HepG2 (cell line): ENCODE results near the gene EIF2B1. TPM values are rescaled to one million over a fixed set of nuclear protein-coding genes. Genes with fewer than 3 reads are reported as not detected.

Experiments
- ATAC-seq: fragments of 200-7000 bp; cut with Tn5 transposase; 3 replicates; pipeline ENCODE4 v1.9.1; 2020; ENCODE audit warnings: mild to moderate bottlenecking, moderate library complexity
- BruUV-seq: library from RNA; stranded (reverse); fragments of 400-500 nt; replicated peaks from 2 replicates; lab custom pipeline; 2021; lab: Mats Ljungman, UMichigan
- CTCF ChIA-PET: fragments of 300-600 bp; formaldehyde crosslinking; extraction: SDS; loops from one replicate; lab custom pipeline; 2021; ENCODE audit warnings: low total read pairs, inconsistent platforms, low intra/inter-chr PET ratio; lab: Yijun Ruan, JAX
- POLR2A ChIA-PET: fragments of 350-600 bp; sonication (Branson Sonifier 250); formaldehyde crosslinking; loops from one replicate; lab custom pipeline; 2020; ENCODE audit warnings: antibody characterized with exemption, inconsistent platforms; lab: Yijun Ruan, JAX
- DNase-seq: peaks from one replicate; pipeline ENCODE4 v3.0.0-alpha.2; 2015; ENCODE audit warnings: low spot score
- FAIRE-seq: peaks from 3 replicates; lab custom pipeline; 2011; peaks lifted over from hg19 to GRCh38; lab: Jason Lieb, UNC
- H2AFZ ChIP-seq: one replicate; pipeline ENCODE4 v1.6.1; 2011; ENCODE audit warnings: low read length, inconsistent platforms
- H3K27ac ChIP-seq: fragments of 300-600 bp; 3 replicates; pipeline ENCODE4 v1.8.0; 2011; ENCODE audit warnings: mixed run types, mild to moderate bottlenecking, mixed read lengths, low read length, inconsistent platforms; ENCODE audit not compliant: insufficient read depth; ENCODE audit errors: extremely low read length
- H3K27me3 ChIP-seq, 2 experiments: fragments of 200-600 bp in 1 of 2; 2 replicates in 1 of 2; 3 replicates in 1 of 2; pipeline versions ENCODE4 v1.6.0 to v1.8.0; 2011; ENCODE audit warnings: low read length in 2 of 2, mild to moderate bottlenecking in 2 of 2, moderate library complexity in 2 of 2, inconsistent platforms in 1 of 2; ENCODE audit not compliant: insufficient read depth in 2 of 2, control insufficient read depth in 1 of 2
- H3K36me3 ChIP-seq, 2 experiments: fragments of 200-600 bp in 1 of 2; replicated peaks in 1 of 2; 2 replicates in 1 of 2; 3 replicates in 1 of 2; pipeline versions ENCODE4 v1.5.1 to v1.8.0; 2011; ENCODE audit warnings: low read length in 2 of 2, inconsistent platforms in 1 of 2; ENCODE audit not compliant: insufficient read depth in 2 of 2, control insufficient read depth in 1 of 2
- H3K4me1 ChIP-seq: 2 replicates; pipeline ENCODE4 v1.5.1; 2012; ENCODE audit warnings: low read length, inconsistent platforms; ENCODE audit not compliant: insufficient read depth
- H3K4me2 ChIP-seq: 2 replicates; pipeline ENCODE4 v1.6.0; 2011; ENCODE audit warnings: low read depth, low read length, inconsistent platforms
- H3K4me3 ChIP-seq, 3 experiments: fragments of 200-600 bp in 1 of 3; sonication (generic), shearing (Covaris generic) in 1 of 3; replicated peaks in 1 of 3; 2 replicates each; pipeline ENCODE4 v1.5.1; 2011 to 2016; ENCODE audit warnings: low read length in 3 of 3, inconsistent platforms in 2 of 3, low read depth in 2 of 3, mild to moderate bottlenecking in 2 of 3, control low read depth in 1 of 3, mixed read lengths in 1 of 3; ENCODE audit not compliant: insufficient read depth in 1 of 3
- H3K79me2 ChIP-seq: one replicate; pipeline ENCODE4 v1.6.1; 2011; ENCODE audit warnings: low read length, inconsistent platforms; ENCODE audit not compliant: insufficient read depth
- H3K9ac ChIP-seq: 2 replicates; pipeline ENCODE4 v1.6.0; 2011; ENCODE audit warnings: mild to moderate bottlenecking, low read depth, low read length, inconsistent platforms; ENCODE audit not compliant: insufficient read depth
- H3K9me3 ChIP-seq: 2 replicates; pipeline ENCODE4 v1.5.1; 2012; ENCODE audit warnings: mild to moderate bottlenecking, low read length
- H4K20me1 ChIP-seq: 2 replicates; pipeline ENCODE4 v1.6.0; 2011; ENCODE audit warnings: inconsistent platforms, mild to moderate bottlenecking, low read length, moderate library complexity; ENCODE audit not compliant: insufficient read depth
- AGO1 ChIP-seq: fragments of 200-400 bp; formaldehyde crosslinking; IDR thresholded peaks from 2 replicates; pipeline ENCODE4 v1.6.1; 2017; ENCODE audit warnings: mild to moderate bottlenecking, low read depth, low read length, moderate library complexity; ENCODE audit not compliant: poor library complexity, severe bottlenecking
- ASH2L ChIP-seq: fragments of 300-600, 200-600 bp; sonication (generic); IDR thresholded peaks from 2 replicates; pipeline ENCODE4 v1.7.0; 2017; ENCODE audit warnings: low read depth, mild to moderate bottlenecking, moderate library complexity, mixed read lengths, low read length; ENCODE audit not compliant: insufficient read length
- BRCA1 ChIP-seq: sonication (generic); formaldehyde crosslinking; IDR thresholded peaks from 2 replicates; pipeline ENCODE4 v1.4.0; 2020; ENCODE audit warnings: missing genetic modification reagents
- HIVEP1 ChIP-seq: sonication (generic); formaldehyde crosslinking; IDR thresholded peaks from 2 replicates; pipeline ENCODE4 v1.4.0; 2020; ENCODE audit warnings: mild to moderate bottlenecking, missing genetic modification reagents
- HMG20A ChIP-seq: IDR thresholded peaks from 2 replicates; pipeline ENCODE4 v1.6.1; 2016; ENCODE audit warnings: borderline replicate concordance
- HMGA1 ChIP-seq: sonication (generic); formaldehyde crosslinking; conservative IDR thresholded peaks from 2 replicates; pipeline ENCODE4 v1.4.0; 2020; ENCODE audit warnings: missing genetic modification reagents
- JUND ChIP-seq: sonication (generic); formaldehyde crosslinking; IDR thresholded peaks from 2 replicates; pipeline ENCODE4 v1.8.0; 2022; ENCODE audit warnings: mild to moderate bottlenecking, missing genetic modification reagents
- KLF16 ChIP-seq, 2 experiments: sonication (generic) in 1 of 2; formaldehyde crosslinking in 1 of 2; IDR thresholded peaks; 2 replicates each; pipeline versions ENCODE4 v1.6.1 to v1.8.0; 2016 to 2023; ENCODE audit warnings: missing genetic modification reagents in 2 of 2, missing compliant biosample characterization in 1 of 2
- MAFF ChIP-seq: IDR thresholded peaks from 2 replicates; pipeline ENCODE4 v1.6.1; 2011; ENCODE audit warnings: low read depth, low read length, improper control_type of control experiment
- MAFK ChIP-seq, 2 experiments: IDR thresholded peaks in 1 of 2; conservative IDR thresholded peaks in 1 of 2; 2 replicates each; pipeline ENCODE4 v1.6.1; 2011; ENCODE audit warnings: improper control_type of control experiment in 2 of 2, low read length in 2 of 2
- MTF1 ChIP-seq: sonication (generic); formaldehyde crosslinking; IDR thresholded peaks from 2 replicates; pipeline ENCODE4 v1.5.0; 2020; ENCODE audit warnings: missing genetic modification reagents
- NFE2L2 ChIP-seq: fragments of 150-350 bp; IDR thresholded peaks from 2 replicates; pipeline ENCODE4 v1.6.1; 2014; ENCODE audit warnings: low read length
- NR2F2 ChIP-seq: IDR thresholded peaks from 2 replicates; pipeline ENCODE4 v1.6.1; 2012; ENCODE audit warnings: low read depth, inconsistent platforms, borderline replicate concordance
- THAP11 ChIP-seq: IDR thresholded peaks from 2 replicates; pipeline ENCODE4 v1.6.1; 2016; ENCODE audit warnings: missing biosample characterization, missing genetic modification reagents
- ZNF138 ChIP-seq: sonication (generic); formaldehyde crosslinking; IDR thresholded peaks from 2 replicates; pipeline ENCODE4 v1.5.0; 2020; ENCODE audit warnings: mild to moderate bottlenecking, low read depth, missing genetic modification reagents
- ZNF780A ChIP-seq: sonication (generic); formaldehyde crosslinking; IDR thresholded peaks from 2 replicates; pipeline ENCODE4 v1.8.0; 2022; ENCODE audit warnings: mild to moderate bottlenecking, missing genetic modification reagents, moderate library complexity
- WGBS: methylation state at CpG from one replicate; pipeline ENCODE4 v1.1.6; 2017; ENCODE audit warnings: low lambda C conversion rate; 5-methylcytosine and 5-hydroxymethylcytosine counted together
- in situ Hi-C: cut with HindIII; loops from 2 replicates; pipeline ENCODE4 v1.10.0; 2017; ENCODE audit warnings: low pct_unique_long_range_greater_than_20kb; ENCODE audit not compliant: extremely low pct_ligation_motif_present
- intact Hi-C: fragments of 100-400 bp; cut with micrococcal nuclease; formaldehyde crosslinking; loops from one replicate; pipeline ENCODE4 v1.10.0; 2022; ENCODE audit not compliant: unreplicated experiment
- polyA plus RNA-seq, 8 experiments: library from polyadenylated mRNA; depleted of rRNA in 3 of 8; stranded (reverse) in 7 of 8; unstranded in 1 of 8; fragments of >200 nt; fragmentation: Illumina TruSeq in 4 of 8; extraction: Trizol in 4 of 8; gene quantifications; 2 replicates each; pipeline versions ENCODE4 v1.2.1 to v1.2.3, GENCODE V29; 2011 to 2016; ENCODE audit warnings: low read depth in 4 of 8, missing spikeins in 1 of 8, mixed read lengths in 1 of 8; ENCODE audit not compliant: insufficient read depth in 1 of 8
- total RNA-seq, 5 experiments: library from RNA; depleted of rRNA; stranded (reverse); fragments of >200 nt; fragmentation: Illumina TruSeq; extraction: Trizol; gene quantifications; 2 replicates each; pipeline ENCODE4 v1.2.3, GENCODE V29; 2016; ENCODE audit warnings: low read depth in 1 of 5
- TF ChIP-seq, protein P1 (sequence below): sonication (generic); formaldehyde crosslinking; IDR thresholded peaks from 2 replicates; pipeline ENCODE4 v1.4.0; 2020; ENCODE audit warnings: mild to moderate bottlenecking, missing genetic modification reagents
- TF ChIP-seq, protein P2 (sequence below): sonication (generic); formaldehyde crosslinking; IDR thresholded peaks from 2 replicates; pipeline ENCODE4 v1.4.0; 2020; ENCODE audit warnings: missing genetic modification reagents, low read depth, mild to moderate bottlenecking, borderline replicate concordance
- TF ChIP-seq, protein P3 (sequence below): sonication (generic); formaldehyde crosslinking; IDR thresholded peaks from 2 replicates; pipeline ENCODE4 v1.5.1; 2020; ENCODE audit warnings: missing genetic modification reagents, mild to moderate bottlenecking, borderline replicate concordance

The EIF2B1 gene
- total and polyA plus RNA-seq, 2 of the 13 experiments (the other 11 are each of a cell fraction or from before 2014, with no cell fraction given), result 18.7 to 37.4 TPM

- Histone ChIP-seq H4K20me1 (peaks cover 21% of the 10 kb centered on the region), H3K4me1 (peaks cover 54% of the 10 kb centered on the region), H3K27ac (peak overlapping the region; percentile 90), H3K4me2 (no peak overlapping the region), H3K27me3 (no peaks in the 10 kb centered on the region), H3K79me2 (peaks cover 40% of the 10 kb centered on the region), H3K4me3 (no peak overlapping the region), H3K9ac (0 out of 2 replicates have a peak overlapping the region, but pooled peaks have one; percentile 12), H3K36me3 (peaks cover 4 to 39% of the 10 kb centered on the region in 2 experiments), H2AFZ (no peak overlapping the region), H3K9me3 (no peaks in the 10 kb centered on the region)
- TF ChIP-seq MTF1, result no peak
- TF ChIP-seq BRCA1 (CRISPR knock-in tag), result no peak
- TF ChIP-seq MAFF, result peak; percentile 28; the same call in 1 of the 2 replicates
- TF ChIP-seq, protein P1, sequence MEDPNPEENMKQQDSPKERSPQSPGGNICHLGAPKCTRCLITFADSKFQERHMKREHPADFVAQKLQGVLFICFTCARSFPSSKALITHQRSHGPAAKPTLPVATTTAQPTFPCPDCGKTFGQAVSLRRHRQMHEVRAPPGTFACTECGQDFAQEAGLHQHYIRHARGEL, result no peak
- peak; percentile 18 to 29; a peak in 2 of 4 replicates for TF ChIP-seq MAFK (conservative IDR thresholded peaks at IDR 0.05 in 1 of 2, IDR thresholded peaks at IDR 0.05 in 1 of 2; ENCODE audit: low read length in 2 of 2)
- WGBS, result 95% methylated on average over 3 of the region's 3 CpGs
- no peak for FAIRE-seq
- ATAC-seq, result no peak
- intact Hi-C loops (no loop called here), in situ Hi-C loops (no loop called here)
- BruUV-seq, result TSS peak; percentile 67
- ChIA-PET CTCF (no interaction called here), POLR2A (no interaction called here)
- DNase-seq, result no peak
These were observed 36.4 kb downstream of the EIF2B1 start for GRCh38 chr12:123597100-123597499.

GRCh38 chr12:123595729-123596128 lies 37.8 kb downstream of the EIF2B1 start:
- Histone ChIP-seq H3K79me2 (peaks cover 44% of the 10 kb centered on the region), H3K36me3 (peaks cover 8 to 52% of the 10 kb centered on the region in 2 experiments), H3K4me1 (peaks cover 59% of the 10 kb centered on the region), H3K4me2 (0 out of 2 replicates have a peak overlapping the region, but pooled peaks have one; percentile 18), H2AFZ (no peak overlapping the region), H3K27ac (peak overlapping the region; percentile 90), H3K9ac (peak overlapping the region; percentile 60), H3K27me3 (no peaks in the 10 kb centered on the region), H3K9me3 (no peaks in the 10 kb centered on the region), H4K20me1 (peaks cover 27% of the 10 kb centered on the region), H3K4me3 (no peak overlapping the region)
- ChIA-PET CTCF (no interaction called here), POLR2A (interaction anchor here (0.7 to 2.0 kb wide), 6 partner anchors 9 to 363 kb away, joined by 3 to 6 read pairs (median 4); partner anchors contain the start of genes KMT5A, MPHOSPH9 and MTRFR)
- in situ Hi-C loops (no loop called here), intact Hi-C loops (no loop called here)
- ATAC-seq (peak; percentile 96), DNase-seq (peak; percentile 96), FAIRE-seq (peak; percentile 98)
- no TSS peak for BruUV-seq
- TF ChIP-seq, protein P2, sequence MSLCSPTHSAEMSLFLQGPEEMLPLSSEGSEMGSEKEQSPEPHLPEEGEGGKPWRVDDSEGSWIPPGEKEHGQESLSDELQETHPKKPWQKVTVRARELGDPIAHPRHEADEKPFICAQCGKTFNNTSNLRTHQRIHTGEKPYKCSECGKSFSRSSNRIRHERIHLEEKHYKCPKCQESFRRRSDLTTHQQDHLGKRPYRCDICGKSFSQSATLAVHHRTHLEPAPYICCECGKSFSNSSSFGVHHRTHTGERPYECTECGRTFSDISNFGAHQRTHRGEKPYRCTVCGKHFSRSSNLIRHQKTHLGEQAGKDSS (CRISPR knock-in tag), result no peak
- TF ChIP-seq ZNF780A (no peak), AGO1 (no peak), NFE2L2 (no peak), JUND (CRISPR knock-in tag) (no peak), HMG20A (CRISPR knock-in tag) (peak; percentile 76; the same call in 1 of the 2 replicates), THAP11 (peak; percentile 53), ASH2L (peak; percentile 63), HIVEP1 (CRISPR knock-in tag) (no peak), ZNF138 (CRISPR knock-in tag) (no peak), KLF16 (CRISPR knock-in tag; IDR thresholded peaks at IDR 0.05) (peak in 1 of 2 experiments; percentile 65; a peak in 2 of 4 replicates), HMGA1 (no peak), NR2F2 (peak; percentile 58)
- TF ChIP-seq, protein P3, sequence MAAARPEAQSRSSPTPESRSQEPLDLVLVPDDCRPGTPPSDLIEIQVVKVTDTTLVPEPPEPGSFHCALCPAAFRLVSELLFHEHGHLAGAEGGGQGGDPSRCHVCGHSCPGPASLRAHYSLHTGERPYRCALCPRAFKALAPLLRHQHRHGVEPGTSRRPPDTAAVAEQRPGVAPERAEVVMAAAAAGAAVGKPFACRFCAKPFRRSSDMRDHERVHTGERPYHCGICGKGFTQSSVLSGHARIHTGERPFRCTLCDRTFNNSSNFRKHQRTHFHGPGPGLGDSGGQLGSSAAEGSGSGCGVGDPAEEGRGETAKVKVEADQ (CRISPR knock-in tag), result no peak
